Measurements from ENCODE around the gene ZMYND8. TPM values are rescaled to one million over a fixed set of nuclear protein-coding genes. Genes with fewer than 3 reads are reported as not detected.

Gene ZMYND8
- polyA plus RNA-seq, 1 donor from 2014 or later: 16.8 TPM

- no peak overlapping the region for H3K9ac ChIP-seq (ENCODE audit: low read length)
- no peak overlapping the region for H3K27ac ChIP-seq (ENCODE audit: low read length)
- H2AFZ ChIP-seq (ENCODE audit: low read depth, low read length): no peak overlapping the region
- no peaks in the 10 kb centered on the region for H3K9me2 ChIP-seq (ENCODE audit: insufficient read depth, low read length)
- H3F3A ChIP-seq (ENCODE audit: insufficient read depth, low read length, poor library complexity, severe bottlenecking): no peaks in the 10 kb centered on the region
- no peaks in the 10 kb centered on the region for H3K9me3 ChIP-seq (ENCODE audit: low read length)
- no peaks in the 10 kb centered on the region for H4K20me1 ChIP-seq (ENCODE audit: insufficient read depth)
- H3K79me2 ChIP-seq (replicated peaks; ENCODE audit: insufficient read depth, low read length): no peaks in the 10 kb centered on the region
- H3K27me3 ChIP-seq (ENCODE audit: insufficient read depth, low read depth, low read length): no peaks in the 10 kb centered on the region
- no peaks in the 10 kb centered on the region for H3K36me3 ChIP-seq (ENCODE audit: insufficient read depth, low read length)
- H3K4me3 ChIP-seq (ENCODE audit: low read length): no peak overlapping the region
- no peak overlapping the region for H3K4me2 ChIP-seq (ENCODE audit: low read length)
- TF ChIP-seq, protein P1, sequence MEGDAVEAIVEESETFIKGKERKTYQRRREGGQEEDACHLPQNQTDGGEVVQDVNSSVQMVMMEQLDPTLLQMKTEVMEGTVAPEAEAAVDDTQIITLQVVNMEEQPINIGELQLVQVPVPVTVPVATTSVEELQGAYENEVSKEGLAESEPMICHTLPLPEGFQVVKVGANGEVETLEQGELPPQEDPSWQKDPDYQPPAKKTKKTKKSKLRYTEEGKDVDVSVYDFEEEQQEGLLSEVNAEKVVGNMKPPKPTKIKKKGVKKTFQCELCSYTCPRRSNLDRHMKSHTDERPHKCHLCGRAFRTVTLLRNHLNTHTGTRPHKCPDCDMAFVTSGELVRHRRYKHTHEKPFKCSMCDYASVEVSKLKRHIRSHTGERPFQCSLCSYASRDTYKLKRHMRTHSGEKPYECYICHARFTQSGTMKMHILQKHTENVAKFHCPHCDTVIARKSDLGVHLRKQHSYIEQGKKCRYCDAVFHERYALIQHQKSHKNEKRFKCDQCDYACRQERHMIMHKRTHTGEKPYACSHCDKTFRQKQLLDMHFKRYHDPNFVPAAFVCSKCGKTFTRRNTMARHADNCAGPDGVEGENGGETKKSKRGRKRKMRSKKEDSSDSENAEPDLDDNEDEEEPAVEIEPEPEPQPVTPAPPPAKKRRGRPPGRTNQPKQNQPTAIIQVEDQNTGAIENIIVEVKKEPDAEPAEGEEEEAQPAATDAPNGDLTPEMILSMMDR (IDR thresholded peaks at IDR 0.05; ENCODE audit: poor library complexity, severe bottlenecking): no peak
- TF ChIP-seq RAD21 (conservative IDR thresholded peaks at IDR 0.05) (no peak), POLR2AphosphoS5 (IDR thresholded peaks at IDR 0.05) (no peak), MXI1 (conservative IDR thresholded peaks at IDR 0.05; ENCODE audit: poor library complexity, severe bottlenecking) (no peak), EZH2 (IDR thresholded peaks at IDR 0.05; ENCODE audit: borderline replicate concordance, insufficient read depth, low read length, poor library complexity, severe bottlenecking) (no peak), EP300 (conservative IDR thresholded peaks at IDR 0.05; ENCODE audit: poor library complexity, severe bottlenecking) (no peak), SMC3 (conservative IDR thresholded peaks at IDR 0.05; ENCODE audit: poor library complexity) (no peak), TAF1 (IDR thresholded peaks at IDR 0.05; ENCODE audit: low read depth) (no peak), REST (IDR thresholded peaks at IDR 0.05; ENCODE audit: borderline replicate concordance) (no peak)
Observed at GRCh38 chr20:47382746-47383415, 26.4 kb upstream of the ZMYND8 start.

DNA sequence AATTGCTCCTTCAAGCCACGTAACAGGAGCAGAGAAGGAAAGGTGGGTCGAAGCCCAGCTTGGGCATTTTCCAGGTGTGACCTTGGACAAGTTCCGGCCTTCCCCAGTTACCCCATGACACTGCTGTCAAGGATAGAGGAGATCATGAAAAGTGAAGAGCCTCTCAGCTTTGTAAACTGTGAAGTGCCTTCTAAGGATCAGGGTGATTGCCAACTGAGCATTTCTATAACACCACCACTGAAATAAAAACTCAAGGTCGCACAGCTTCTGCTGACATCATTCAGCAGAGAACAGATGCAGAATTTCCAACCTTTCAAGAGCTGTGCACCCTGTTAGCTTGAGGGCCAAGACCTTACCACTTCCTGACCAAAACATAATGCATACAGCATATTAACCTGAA is 24.0 kb upstream of the ZMYND8 start:
- Histone ChIP-seq H2AFZ (ENCODE audit: low read depth, low read length) (no peak overlapping the region), H3K9me2 (ENCODE audit: insufficient read depth, low read length) (no peaks in the 10 kb centered on the region), H3K4me3 (ENCODE audit: low read length) (no peak overlapping the region), H3K9ac (ENCODE audit: low read length) (no peak overlapping the region), H3K9me3 (ENCODE audit: low read length) (no peaks in the 10 kb centered on the region), H4K20me1 (ENCODE audit: insufficient read depth) (no peaks in the 10 kb centered on the region), H3K36me3 (ENCODE audit: insufficient read depth, low read length) (no peaks in the 10 kb centered on the region), H3K79me2 (replicated peaks; ENCODE audit: insufficient read depth, low read length) (no peaks in the 10 kb centered on the region), H3K27ac (ENCODE audit: low read length) (no peak overlapping the region), H3K27me3 (ENCODE audit: insufficient read depth, low read depth, low read length) (no peaks in the 10 kb centered on the region), H3F3A (ENCODE audit: insufficient read depth, low read length, poor library complexity, severe bottlenecking) (no peaks in the 10 kb centered on the region), H3K4me2 (ENCODE audit: low read length) (no peak overlapping the region)
- TF ChIP-seq TAF1 (IDR thresholded peaks at IDR 0.05; ENCODE audit: low read depth) (no peak), EP300 (conservative IDR thresholded peaks at IDR 0.05; ENCODE audit: poor library complexity, severe bottlenecking) (no peak), SMC3 (conservative IDR thresholded peaks at IDR 0.05; ENCODE audit: poor library complexity) (no peak), EZH2 (IDR thresholded peaks at IDR 0.05; ENCODE audit: borderline replicate concordance, insufficient read depth, low read length, poor library complexity, severe bottlenecking) (no peak), RAD21 (conservative IDR thresholded peaks at IDR 0.05) (no peak), REST (IDR thresholded peaks at IDR 0.05; ENCODE audit: borderline replicate concordance) (no peak), POLR2AphosphoS5 (IDR thresholded peaks at IDR 0.05) (no peak), MXI1 (conservative IDR thresholded peaks at IDR 0.05; ENCODE audit: poor library complexity, severe bottlenecking) (no peak)
- TF ChIP-seq, protein P1 (IDR thresholded peaks at IDR 0.05; ENCODE audit: poor library complexity, severe bottlenecking): no peak
